ENCODE measurements around the gene SLC27A5.
"Not testable (repeated sequence)": the region's sequence is repeated elsewhere in the genome, so short reads cannot be mapped to it uniquely, and the experiment has no call there.

SLC27A5 gene

DNA sequence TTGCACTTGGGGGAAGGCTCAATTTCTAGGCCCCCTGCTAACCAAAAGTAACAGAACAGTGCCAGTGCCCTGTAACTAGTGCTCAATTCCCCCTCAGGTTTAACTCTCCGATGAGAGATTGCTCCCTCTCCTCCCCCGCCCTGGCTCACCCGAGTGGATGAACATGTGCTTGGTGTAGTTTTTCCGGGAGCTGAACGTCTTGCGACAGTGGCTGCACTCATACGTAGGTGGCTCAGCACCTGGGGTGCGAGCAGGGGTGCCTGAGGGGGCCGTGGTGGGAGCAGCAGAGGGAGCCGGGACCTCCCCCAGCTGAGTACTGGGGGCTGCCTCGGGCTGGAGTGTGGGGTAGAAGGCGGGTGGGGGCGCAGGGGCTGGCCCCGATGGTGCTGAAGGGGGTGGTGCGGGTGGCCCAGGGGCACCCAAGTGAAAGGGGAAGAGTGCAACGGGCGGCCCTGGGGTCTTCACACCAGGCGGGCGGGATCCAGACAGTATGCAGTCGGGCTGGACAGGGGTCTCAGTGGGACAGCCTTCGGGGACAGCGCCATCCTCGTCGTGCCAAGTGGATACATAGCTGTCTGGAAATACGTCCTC, 4.5 kb upstream of the SLC27A5 start:
- TF ChIP-seq, protein P1, sequence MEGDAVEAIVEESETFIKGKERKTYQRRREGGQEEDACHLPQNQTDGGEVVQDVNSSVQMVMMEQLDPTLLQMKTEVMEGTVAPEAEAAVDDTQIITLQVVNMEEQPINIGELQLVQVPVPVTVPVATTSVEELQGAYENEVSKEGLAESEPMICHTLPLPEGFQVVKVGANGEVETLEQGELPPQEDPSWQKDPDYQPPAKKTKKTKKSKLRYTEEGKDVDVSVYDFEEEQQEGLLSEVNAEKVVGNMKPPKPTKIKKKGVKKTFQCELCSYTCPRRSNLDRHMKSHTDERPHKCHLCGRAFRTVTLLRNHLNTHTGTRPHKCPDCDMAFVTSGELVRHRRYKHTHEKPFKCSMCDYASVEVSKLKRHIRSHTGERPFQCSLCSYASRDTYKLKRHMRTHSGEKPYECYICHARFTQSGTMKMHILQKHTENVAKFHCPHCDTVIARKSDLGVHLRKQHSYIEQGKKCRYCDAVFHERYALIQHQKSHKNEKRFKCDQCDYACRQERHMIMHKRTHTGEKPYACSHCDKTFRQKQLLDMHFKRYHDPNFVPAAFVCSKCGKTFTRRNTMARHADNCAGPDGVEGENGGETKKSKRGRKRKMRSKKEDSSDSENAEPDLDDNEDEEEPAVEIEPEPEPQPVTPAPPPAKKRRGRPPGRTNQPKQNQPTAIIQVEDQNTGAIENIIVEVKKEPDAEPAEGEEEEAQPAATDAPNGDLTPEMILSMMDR (conservative IDR thresholded peaks at IDR 0.05), result no peak
- peak overlapping the region; percentile 91; the same call in 1 of the 2 replicates for H3K27ac ChIP-seq

DNA sequence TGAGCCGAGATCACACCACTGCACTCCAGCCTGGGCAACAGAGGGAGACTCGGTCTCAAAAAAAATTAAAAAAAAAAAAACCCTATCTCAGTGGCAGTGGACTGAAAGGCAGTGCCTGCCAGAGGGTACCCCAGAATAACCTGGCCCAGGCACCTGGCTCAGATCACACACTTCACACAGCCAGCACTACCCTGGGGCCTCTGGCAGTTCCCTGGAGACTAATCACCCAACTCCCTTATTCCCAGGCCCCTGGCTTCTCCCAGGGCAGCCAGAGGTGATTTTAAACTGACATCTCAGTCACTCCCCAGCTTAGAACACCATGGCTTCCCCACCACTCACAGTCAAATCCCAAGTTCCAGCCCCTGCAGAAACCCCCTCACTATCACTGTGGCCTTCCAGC, 3.5 kb upstream of the SLC27A5 start:
- peak overlapping the region; percentile 91 for H3K27ac ChIP-seq
- TF ChIP-seq, protein P1 (conservative IDR thresholded peaks at IDR 0.05), result no peak

DNA sequence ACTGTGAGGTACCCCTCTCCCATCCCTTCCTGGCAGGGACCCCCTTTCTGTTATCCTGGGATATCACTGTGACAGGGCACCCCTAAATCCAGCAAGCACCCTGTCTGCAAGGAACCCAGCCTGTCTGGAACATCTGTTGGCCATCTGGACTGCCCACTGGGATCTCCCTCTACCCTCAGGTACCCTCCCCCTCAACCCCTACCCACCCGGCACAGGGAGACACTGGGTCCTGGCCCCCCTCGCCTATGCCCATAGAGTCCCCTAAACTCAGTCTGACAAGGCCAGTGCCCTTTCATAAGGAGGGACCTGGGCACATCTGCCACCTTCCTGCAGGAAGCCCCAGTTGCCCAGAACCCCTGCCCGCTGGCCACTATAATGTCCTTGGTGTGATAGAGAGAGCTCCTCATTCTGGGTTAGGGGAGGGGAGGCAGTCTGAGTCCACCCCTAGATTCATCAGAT, 2.8 kb upstream of the SLC27A5 start:
- TF ChIP-seq, protein P1 (conservative IDR thresholded peaks at IDR 0.05), result no peak
- peak overlapping the region; percentile 91 for H3K27ac ChIP-seq

DNA sequence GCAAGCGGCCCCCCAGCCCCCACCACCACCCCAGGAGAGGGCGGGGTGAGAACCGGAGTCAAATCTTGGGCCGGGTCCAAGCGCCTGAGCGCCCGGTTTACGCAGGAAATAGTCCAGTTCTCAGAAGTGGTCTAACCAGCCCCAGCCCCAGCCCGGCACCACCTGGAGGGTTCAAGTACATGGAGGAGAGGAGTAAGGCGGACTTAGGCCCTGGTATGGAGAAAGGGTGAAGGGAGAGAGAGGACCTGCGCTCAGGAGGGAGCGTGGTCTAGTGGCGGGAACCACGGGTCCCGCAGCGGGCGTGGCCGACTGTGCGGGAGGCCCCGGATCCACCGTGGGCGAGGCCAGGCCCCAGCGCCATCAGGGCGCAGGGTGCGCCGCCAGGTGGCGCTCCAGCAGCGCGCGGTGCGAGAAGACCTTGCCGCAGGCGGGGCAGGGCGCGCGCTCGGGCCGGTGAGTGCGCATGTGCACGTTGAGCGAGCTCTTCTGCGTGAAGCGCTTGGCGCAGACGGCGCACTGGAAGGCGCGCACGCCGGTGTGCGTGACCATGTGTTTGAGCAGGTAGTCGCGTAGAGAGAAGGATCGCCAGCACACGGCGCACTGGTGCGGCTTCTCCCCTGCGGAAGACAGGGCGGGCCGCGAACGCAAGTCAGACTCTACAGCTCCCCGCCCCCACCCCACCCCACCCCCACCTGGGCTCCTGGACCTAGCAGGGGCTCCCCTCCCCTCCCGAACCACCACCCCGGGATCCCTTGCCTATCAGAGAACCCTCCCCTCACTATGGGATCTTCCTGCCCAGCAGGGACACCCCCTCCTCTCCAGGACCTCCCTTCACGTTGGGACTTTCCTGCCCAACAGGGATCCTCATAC, 2.1 kb upstream of the SLC27A5 start:
- peak overlapping the region; percentile 91 for H3K27ac ChIP-seq

DNA sequence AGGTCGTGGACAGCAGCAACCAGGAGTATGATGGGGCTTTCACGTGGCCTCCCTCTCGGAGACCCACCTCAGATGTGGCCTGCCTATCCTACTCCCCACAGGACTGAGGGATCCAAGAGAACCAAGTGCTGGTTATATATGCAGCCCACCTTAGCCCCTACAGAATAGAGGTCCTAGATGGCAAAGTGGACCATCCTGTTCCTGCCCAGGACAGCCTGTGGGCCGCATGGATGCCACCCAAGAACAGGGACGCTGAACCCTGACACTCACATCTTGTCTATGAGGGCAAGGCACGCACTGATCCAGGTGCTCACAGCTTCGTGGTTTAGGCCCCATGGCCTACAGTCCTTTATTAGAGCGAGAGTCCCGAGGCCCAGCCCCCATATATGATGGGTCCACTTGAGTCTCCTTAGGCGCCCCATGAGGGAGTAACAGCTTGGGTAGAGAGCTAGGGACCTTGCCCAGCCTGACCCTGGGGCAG, 1.5 kb upstream of the SLC27A5 start:
- peak overlapping the region; percentile 91 for H3K27ac ChIP-seq
- TF ChIP-seq, protein P1 (conservative IDR thresholded peaks at IDR 0.05), result no peak

More for the DNA sequence above, 2.1 kb upstream of the SLC27A5 start:
- TF ChIP-seq, protein P1 (conservative IDR thresholded peaks at IDR 0.05), result peak; percentile 99

DNA sequence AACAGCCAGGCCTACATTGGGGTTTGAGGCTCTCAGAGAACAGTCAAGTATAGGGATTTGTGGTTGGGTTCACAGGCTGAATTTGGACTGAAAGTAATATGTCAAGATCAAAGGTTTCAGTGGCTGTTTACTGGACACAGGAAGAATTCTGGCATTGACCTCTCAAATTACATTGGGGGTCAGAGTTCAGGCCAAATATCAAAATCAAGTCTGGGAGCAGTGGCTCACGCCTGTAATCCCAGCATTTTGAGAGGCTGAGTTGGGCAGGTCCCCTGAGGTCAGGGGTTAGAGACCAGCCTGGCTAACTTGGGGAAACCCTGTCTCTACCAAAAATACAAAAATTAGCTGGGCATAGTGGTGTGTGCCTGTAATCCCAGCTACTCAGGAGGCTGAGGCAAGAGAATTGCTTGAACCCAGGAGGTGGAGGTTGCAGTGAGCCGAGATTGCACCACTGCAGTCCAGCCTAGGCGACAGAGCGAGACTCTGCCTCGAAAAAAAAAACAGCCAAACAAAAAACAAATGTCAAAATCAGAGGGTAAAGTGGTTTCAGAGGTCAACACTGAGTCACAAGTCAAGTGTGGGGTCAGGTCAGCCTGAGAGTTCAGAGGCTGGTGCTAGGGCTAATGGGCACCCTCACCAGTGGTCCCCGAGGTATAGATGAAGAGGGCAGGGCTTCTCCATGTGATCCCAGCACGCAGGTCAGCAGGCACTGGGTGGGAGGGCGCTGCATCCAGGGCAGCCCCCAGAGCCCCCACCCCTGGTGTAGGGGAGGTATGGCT, 1.5 kb downstream of the SLC27A5 start:
- TF ChIP-seq, protein P1 (conservative IDR thresholded peaks at IDR 0.05), result no peak
- no peak overlapping the region for H3K27ac ChIP-seq

DNA sequence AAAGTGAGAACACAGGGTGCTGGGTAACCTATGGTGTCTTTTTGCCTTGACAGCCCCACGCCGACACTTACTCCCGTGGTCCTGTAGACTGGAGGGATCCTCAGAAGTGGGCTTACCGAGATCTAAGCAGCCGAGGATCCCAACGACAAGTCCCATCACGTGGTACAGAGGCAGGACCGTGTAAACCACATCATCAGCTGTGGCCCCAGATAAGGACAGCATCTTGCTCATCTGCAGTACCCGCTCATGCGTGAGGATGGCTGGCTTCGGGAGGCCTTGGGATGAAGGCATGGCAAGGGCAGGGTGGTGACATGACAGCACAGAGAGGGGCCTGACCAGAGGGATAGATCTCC, 2.1 kb downstream of the SLC27A5 start:
- TF ChIP-seq, protein P1 (conservative IDR thresholded peaks at IDR 0.05), result no peak
- H3K27ac ChIP-seq, result no peak overlapping the region

DNA sequence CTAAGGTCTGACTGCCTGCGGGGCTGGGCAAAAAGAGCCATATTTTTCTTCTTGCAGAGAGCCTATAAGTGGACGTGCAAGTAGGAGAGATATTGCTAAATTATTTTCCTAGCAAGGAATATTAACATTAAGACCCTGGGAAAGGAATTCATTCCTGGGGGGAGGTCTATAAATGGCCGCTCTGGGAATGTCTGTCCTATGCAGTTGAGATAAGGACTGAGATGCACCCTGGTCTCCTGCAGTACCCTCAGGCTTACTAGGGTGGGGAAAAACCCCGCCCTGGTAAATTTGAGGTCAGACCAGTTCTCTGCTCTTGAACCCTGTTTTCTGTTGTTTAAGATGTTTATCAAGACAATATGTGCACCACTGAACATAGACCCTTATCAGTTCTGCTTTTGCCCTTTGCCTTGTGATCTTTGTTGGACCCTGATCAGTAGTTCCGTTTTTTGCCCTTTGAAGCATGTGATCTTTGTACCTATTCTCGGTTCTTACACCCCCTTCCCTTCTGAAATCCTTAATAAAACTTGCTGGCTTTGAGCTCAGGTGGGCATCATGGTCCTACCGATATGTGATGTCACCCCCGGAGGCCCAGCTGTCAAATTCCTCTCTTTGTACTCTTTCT, 4.1 kb downstream of the SLC27A5 start:
- not testable (repeated sequence) for H3K27ac ChIP-seq
